Fibroblast of pulmonary artery (primary cell): ENCODE data around the gene SKOR1.

ENCODE experiments used
- DNase-seq: peaks from one replicate; pipeline ENCODE4 v3.0.0-alpha.2; 2010; ENCODE audit warnings: low read depth
- H3K4me3 ChIP-seq: replicated peaks from 2 replicates; pipeline ENCODE4 v1.5.1; 2011; ENCODE audit warnings: low read depth, mild to moderate bottlenecking, control low read depth, low read length, moderate library complexity
- CTCF ChIP-seq: IDR thresholded peaks from 2 replicates; pipeline ENCODE4 v1.5.1; 2011; ENCODE audit warnings: mild to moderate bottlenecking, control low read depth, low read length, inconsistent platforms; ENCODE audit errors: missing control alignments

The SKOR1 gene

GRCh38 chr15:67803996-67804843, 21.1 kb upstream of the SKOR1 start:
- no peak for DNase-seq
- H3K4me3 ChIP-seq, result no peak overlapping the region
- no peak for TF ChIP-seq CTCF

GRCh38 chr15:67805008-67805665, 20.2 kb upstream of the SKOR1 start:
- no peak overlapping the region for H3K4me3 ChIP-seq
- DNase-seq, result no peak
- TF ChIP-seq CTCF, result no peak

GRCh38 chr15:67805666-67806516, 19.4 kb upstream of the SKOR1 start:
- no peak overlapping the region for H3K4me3 ChIP-seq
- no peak for DNase-seq
- TF ChIP-seq CTCF, result no peak

- no peak for TF ChIP-seq CTCF
- DNase-seq, result no peak
- H3K4me3 ChIP-seq, result no peak overlapping the region
These were observed 18.8 kb upstream of the SKOR1 start for GRCh38 chr15:67806536-67806935.

GRCh38 chr15:67807141-67807540, 18.2 kb upstream of the SKOR1 start:
- no peak for TF ChIP-seq CTCF
- no peak overlapping the region for H3K4me3 ChIP-seq
- no peak for DNase-seq

GRCh38 chr15:67807836-67808235, 17.5 kb upstream of the SKOR1 start:
- no peak for TF ChIP-seq CTCF
- H3K4me3 ChIP-seq, result no peak overlapping the region
- DNase-seq, result no peak
